IMR-90 (cell line): Measurements from ENCODE around the gene PTPRN2. TPM values are rescaled to one million over a fixed set of nuclear protein-coding genes. Genes with fewer than 3 reads are reported as not detected.

Source experiments
- ATAC-seq: fragments of 200-7000 bp; cut with Tn5 transposase; 2 replicates; pipeline ENCODE4 v1.9.1; 2020; ENCODE audit warnings: low read depth, mild to moderate bottlenecking, moderate library complexity
- BruUV-seq: library from RNA; stranded (reverse); fragments of 400-500 nt; replicated peaks from 2 replicates; lab custom pipeline; 2021; lab: Mats Ljungman, UMichigan
- CTCF ChIA-PET: fragments of 300-600 bp; formaldehyde crosslinking; extraction: SDS; loops from one replicate; lab custom pipeline; 2021; ENCODE audit warnings: antibody characterized with exemption; lab: Yijun Ruan, JAX
- POLR2A ChIA-PET: fragments of 300-600 bp; sonication (Branson Sonifier 250); formaldehyde crosslinking; loops from one replicate; lab custom pipeline; 2022; ENCODE audit warnings: antibody characterized with exemption; ENCODE audit not compliant: unreplicated experiment; lab: Charles Lee
- DNase-seq: peaks from one replicate; pipeline ENCODE4 v3.0.0; 2013
- H2AFZ ChIP-seq: replicated peaks from 2 replicates; pipeline ENCODE3; 2013; ENCODE audit warnings: low read length, mild to moderate bottlenecking; ENCODE audit not compliant: poor library complexity
- H2AK5ac ChIP-seq: 2 replicates; pipeline ENCODE4 v1.6.1; 2013; ENCODE audit warnings: low read depth, low read length, inconsistent platforms
- H2AK9ac ChIP-seq: replicated peaks from 2 replicates; pipeline ENCODE3; 2013; ENCODE audit warnings: mild to moderate bottlenecking, low read depth, low read length, moderate library complexity; ENCODE audit not compliant: poor library complexity
- H2BK120ac ChIP-seq: 2 replicates; pipeline ENCODE4 v1.6.1; 2013; ENCODE audit warnings: low read depth, low read length, inconsistent platforms
- H2BK15ac ChIP-seq: 3 replicates; pipeline ENCODE4 v1.6.1; 2013; ENCODE audit warnings: low read depth, low read length, inconsistent platforms
- H2BK20ac ChIP-seq: 2 replicates; pipeline ENCODE4 v1.6.1; 2013; ENCODE audit warnings: low read depth, mild to moderate bottlenecking, inconsistent platforms, low read length, moderate library complexity
- H2BK5ac ChIP-seq: 2 replicates; pipeline ENCODE4 v1.6.1; 2013; ENCODE audit warnings: mild to moderate bottlenecking, low read depth, low read length, inconsistent platforms; ENCODE audit not compliant: poor library complexity, severe bottlenecking
- H3K14ac ChIP-seq: replicated peaks from 2 replicates; pipeline ENCODE4 v1.6.1; 2013; ENCODE audit warnings: low read depth, low read length, inconsistent platforms
- H3K18ac ChIP-seq: 2 replicates; pipeline ENCODE4 v1.6.1; 2013; ENCODE audit warnings: low read depth, low read length, control low read depth
- H3K23ac ChIP-seq: 2 replicates; pipeline ENCODE4 v1.6.1; 2013; ENCODE audit warnings: low read depth, low read length, inconsistent platforms
- H3K27ac ChIP-seq: 2 replicates; pipeline ENCODE4 v1.5.1; 2013; ENCODE audit warnings: mild to moderate bottlenecking, control low read depth, low read length; ENCODE audit not compliant: insufficient read depth
- H3K27me3 ChIP-seq: 2 replicates; pipeline ENCODE4 v1.6.1; 2013; ENCODE audit warnings: low read length; ENCODE audit not compliant: control insufficient read depth, insufficient read depth
- H3K36me3 ChIP-seq: 2 replicates; pipeline ENCODE4 v1.6.1; 2013; ENCODE audit warnings: low read length, mixed read lengths; ENCODE audit not compliant: control insufficient read depth, insufficient read depth
- H3K4ac ChIP-seq: 2 replicates; pipeline ENCODE4 v1.6.1; 2013; ENCODE audit warnings: low read depth, low read length, inconsistent platforms
- H3K4me1 ChIP-seq: 2 replicates; pipeline ENCODE4 v1.6.1; 2013; ENCODE audit warnings: low read length, mixed read lengths; ENCODE audit not compliant: control insufficient read depth, insufficient read depth
- H3K4me2 ChIP-seq: 2 replicates; pipeline ENCODE4 v1.6.1; 2013; ENCODE audit warnings: low read depth, mild to moderate bottlenecking, control low read depth, low read length, moderate library complexity
- H3K4me3 ChIP-seq: 2 replicates; pipeline ENCODE4 v1.5.1; 2013; ENCODE audit warnings: low read depth, mild to moderate bottlenecking, control low read depth, low read length, moderate library complexity; ENCODE audit not compliant: insufficient read depth
- H3K56ac ChIP-seq: 2 replicates; pipeline ENCODE4 v1.6.1; 2013; ENCODE audit warnings: low read length, inconsistent platforms; ENCODE audit not compliant: insufficient read depth; ENCODE audit errors: extremely low read depth
- H3K79me1 ChIP-seq, 2 experiments: 2 replicates each; pipeline ENCODE4 v1.6.1; 2013; ENCODE audit warnings: low read length in 2 of 2, inconsistent platforms in 1 of 2, low read depth in 1 of 2
- H3K9ac ChIP-seq: 2 replicates; pipeline ENCODE4 v1.6.1; 2013; ENCODE audit warnings: low read depth, low read length, control low read depth
- H3K9me1 ChIP-seq: 2 replicates; pipeline ENCODE4 v1.6.1; 2013; ENCODE audit warnings: low read length, inconsistent platforms; ENCODE audit not compliant: insufficient read depth
- H3K9me3 ChIP-seq: 2 replicates; pipeline ENCODE4 v1.6.1; 2013; ENCODE audit warnings: low read length; ENCODE audit not compliant: control insufficient read depth, insufficient read depth
- H4K20me1 ChIP-seq: 2 replicates; pipeline ENCODE4 v1.6.1; 2013; ENCODE audit warnings: low read length, inconsistent platforms; ENCODE audit not compliant: insufficient read depth
- H4K5ac ChIP-seq: 2 replicates; pipeline ENCODE4 v1.6.1; 2013; ENCODE audit warnings: mild to moderate bottlenecking, low read depth, low read length, control low read depth
- H4K8ac ChIP-seq, 2 experiments: 2 replicates each; pipeline ENCODE4 v1.6.1; 2013; ENCODE audit warnings: low read depth in 2 of 2, low read length in 2 of 2, control low read depth in 1 of 2, inconsistent platforms in 1 of 2
- H4K91ac ChIP-seq: 2 replicates; pipeline ENCODE4 v1.6.1; 2013; ENCODE audit warnings: low read depth, low read length, inconsistent platforms; ENCODE audit not compliant: insufficient read depth
- BHLHE40 ChIP-seq: fragments of 150-350 bp; IDR thresholded peaks from 2 replicates; pipeline ENCODE4 v1.6.1; 2016; ENCODE audit warnings: mild to moderate bottlenecking, low read depth, low read length
- CEBPB ChIP-seq: IDR thresholded peaks from 2 replicates; pipeline ENCODE4 v1.6.1; 2012; ENCODE audit warnings: low read depth, low read length, improper control_type of control experiment
- CHD1 ChIP-seq: IDR thresholded peaks from 2 replicates; pipeline ENCODE4 v1.6.1; 2012; ENCODE audit warnings: low read depth, low read length, improper control_type of control experiment
- CTCF ChIP-seq: conservative IDR thresholded peaks from 2 replicates; pipeline ENCODE4 v1.5.1; 2012; ENCODE audit warnings: mild to moderate bottlenecking, low read depth, low read length, improper control_type of control experiment
- MAFK ChIP-seq: IDR thresholded peaks from 2 replicates; pipeline ENCODE4 v1.6.1; 2012; ENCODE audit warnings: low read depth, low read length, improper control_type of control experiment
- MAZ ChIP-seq: IDR thresholded peaks from 2 replicates; pipeline ENCODE4 v1.6.1; 2012; ENCODE audit warnings: low read depth, mild to moderate bottlenecking, low read length, improper control_type of control experiment, moderate library complexity, borderline replicate concordance
- MXI1 ChIP-seq: IDR thresholded peaks from 2 replicates; pipeline ENCODE4 v1.6.1; 2012; ENCODE audit warnings: low read depth, mild to moderate bottlenecking, low read length, moderate library complexity, borderline replicate concordance
- NFE2L2 ChIP-seq: fragments of 150-350 bp; IDR thresholded peaks from 2 replicates; pipeline ENCODE4 v1.6.1; 2016; ENCODE audit warnings: low read depth, mild to moderate bottlenecking, low read length
- POLR2A ChIP-seq: IDR thresholded peaks from 2 replicates; pipeline ENCODE4 v1.6.1; 2012; ENCODE audit warnings: mild to moderate bottlenecking, low read depth, low read length
- RAD21 ChIP-seq: IDR thresholded peaks from 2 replicates; pipeline ENCODE4 v1.6.1; 2012; ENCODE audit warnings: low read length, improper control_type of control experiment
- RCOR1 ChIP-seq: IDR thresholded peaks from 2 replicates; pipeline ENCODE4 v1.6.1; 2012; ENCODE audit warnings: mild to moderate bottlenecking, low read length, improper control_type of control experiment; ENCODE audit not compliant: insufficient replicate concordance
- RFX5 ChIP-seq: IDR thresholded peaks from 2 replicates; pipeline ENCODE4 v1.8.0; 2012; ENCODE audit warnings: low read depth, mild to moderate bottlenecking, low read length, moderate library complexity
- SMC3 ChIP-seq: fragments of 150-350 bp; IDR thresholded peaks from 2 replicates; pipeline ENCODE4 v1.6.1; 2016; ENCODE audit warnings: low read depth, mild to moderate bottlenecking, antibody characterized with exemption, low read length, moderate library complexity
- USF2 ChIP-seq: fragments of 150-350 bp; IDR thresholded peaks from 2 replicates; pipeline ENCODE4 v1.6.1; 2017; ENCODE audit warnings: mild to moderate bottlenecking, antibody characterized with exemption, low read length, low read depth
- WGBS, 2 experiments: methylation state at CpG; one replicate each; pipeline versions ENCODE4 v1.1.5 to v1.1.7; 2013; ENCODE audit warnings: missing lambda C conversion rate in 2 of 2; ENCODE audit not compliant: insufficient read length in 1 of 2; ENCODE audit errors: extremely low coverage in 2 of 2; 5-methylcytosine and 5-hydroxymethylcytosine counted together
- dilution Hi-C: fragments of 300-500 bp; cut with HindIII; formaldehyde crosslinking; loops from one replicate; pipeline ENCODE4 v1.14.3; 2018; ENCODE audit warnings: low sequenced_read_pairs; ENCODE audit not compliant: unreplicated experiment
- in situ Hi-C: fragments of 300-500 bp; cut with MboI; formaldehyde crosslinking; loops from 3 replicates; pipeline ENCODE4 v1.14.3; 2019; ENCODE audit warnings: low sequenced_read_pairs, inconsistent platforms, mixed read lengths
- intact Hi-C: fragments of 100-400 bp; cut with micrococcal nuclease; formaldehyde crosslinking; loops from 2 replicates; pipeline ENCODE4 v1.10.0; 2022
- polyA plus RNA-seq, 3 experiments: library from polyadenylated mRNA; depleted of rRNA; stranded (reverse); fragments of >200 nt; gene quantifications; 2 replicates each; pipeline ENCODE4 v1.2.3, GENCODE V29; 2012; ENCODE audit warnings: low replicate concordance in 1 of 3
- total RNA-seq: library from RNA; depleted of rRNA; stranded (reverse); fragments of >200 nt; gene quantifications from 2 replicates; pipeline ENCODE4 v1.2.3, GENCODE V29; 2012
- TF ChIP-seq, protein P1 (sequence below): fragments of 150-350 bp; IDR thresholded peaks from 2 replicates; pipeline ENCODE4 v1.6.1; 2016; ENCODE audit warnings: low read depth, mild to moderate bottlenecking, low read length, moderate library complexity, borderline replicate concordance

Gene PTPRN2
- total and polyA plus RNA-seq, 2 of the 4 experiments (the other 2 are of a cell fraction): 0.03 TPM; not detected in 1

DNA sequence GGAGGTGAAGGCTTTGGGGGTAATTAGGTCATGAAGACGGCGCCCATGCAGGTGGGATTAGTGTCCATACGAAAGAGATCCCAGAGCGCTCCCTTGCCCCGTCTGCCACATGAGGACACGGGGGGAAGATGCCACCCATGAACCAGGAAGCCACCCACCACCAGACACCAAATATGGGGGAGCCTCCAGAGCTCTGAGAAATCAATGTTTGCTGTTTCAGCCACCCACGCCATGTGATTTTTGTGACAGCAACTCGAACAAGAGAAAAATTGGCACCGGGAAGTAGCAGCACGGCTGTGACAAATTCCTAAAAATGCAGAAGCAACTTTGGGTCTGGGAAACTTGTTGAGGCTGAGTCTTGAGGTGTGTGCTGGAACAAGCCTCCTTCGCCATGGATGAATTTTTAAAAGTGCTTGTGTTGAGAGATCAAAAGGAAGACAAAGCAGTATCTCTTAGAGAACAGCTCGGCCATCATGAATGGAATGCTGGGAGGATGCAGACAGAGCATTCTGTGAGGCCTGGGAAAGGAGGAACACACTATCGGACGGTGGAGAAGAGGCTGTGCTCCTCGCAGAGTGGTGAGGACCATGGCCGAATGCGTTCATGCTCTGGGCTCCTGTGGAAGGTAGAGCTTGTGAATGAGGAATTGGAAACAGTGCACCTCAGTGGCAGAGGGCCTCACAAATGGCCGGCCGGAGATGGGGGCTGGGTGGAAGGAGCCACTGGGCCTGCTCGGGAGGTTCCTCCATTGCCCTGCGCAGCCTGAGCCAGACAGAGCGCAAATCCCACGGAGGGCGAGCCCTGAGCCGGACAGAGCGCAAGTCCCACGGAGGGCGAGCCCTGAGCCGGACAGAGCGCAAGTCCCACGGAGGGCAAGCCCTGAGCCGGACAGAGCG lies 277.5 kb downstream of the PTPRN2 start:
- no peaks in the 10 kb centered on the region for H3K79me1 ChIP-seq
- no peaks in the 10 kb centered on the region for H3K27me3 ChIP-seq
- H3K9ac ChIP-seq: no peak overlapping the region
- no peak overlapping the region for H3K4me2 ChIP-seq
- H3K27ac ChIP-seq: no peak overlapping the region
- BruUV-seq: no TSS peak
- H3K4me3 ChIP-seq: no peak overlapping the region
- no peak overlapping the region for H4K5ac ChIP-seq
- DNase-seq (no peak), ATAC-seq (no peak)
- no peaks in the 10 kb centered on the region for H4K20me1 ChIP-seq
- intact Hi-C loops (no loop called here), dilution Hi-C loops (no loop called here), in situ Hi-C loops (loop anchor here (5.0 kb wide), 1 partner anchor 52 kb away; no protein-coding TSS in a partner anchor)
- peaks cover 48% of the 10 kb centered on the region for H3K9me3 ChIP-seq
- H3K23ac ChIP-seq: no peak overlapping the region
- no peak overlapping the region for H3K18ac ChIP-seq
- H3K56ac ChIP-seq: no peak overlapping the region
- H3K9me1 ChIP-seq: no peaks in the 10 kb centered on the region
- no peak overlapping the region for H3K14ac ChIP-seq
- 90% methylated on average over 4 of the region's 33 CpGs; no CpG with 5 or more reads in 1 of the 2 experiments for WGBS, 2 experiments
- CTCF ChIA-PET: no interaction called here
- no peak overlapping the region for H2BK120ac ChIP-seq
- H2BK15ac ChIP-seq: no peak overlapping the region
- no peak overlapping the region for H2AFZ ChIP-seq
- H3K4me1 ChIP-seq: no peaks in the 10 kb centered on the region
- no peak overlapping the region for H3K4ac ChIP-seq
- no peaks in the 10 kb centered on the region for H3K36me3 ChIP-seq
- no peak overlapping the region for H2AK5ac ChIP-seq
- H2BK20ac ChIP-seq: no peak overlapping the region
- H4K91ac ChIP-seq: no peak overlapping the region
- no peak overlapping the region for H2AK9ac ChIP-seq
- POLR2A ChIA-PET: no interaction called here
- H2BK5ac ChIP-seq: no peak overlapping the region
- no peak overlapping the region for H4K8ac ChIP-seq
- no peak for TF ChIP-seq MAZ
- no peak for TF ChIP-seq SMC3
- no peak for TF ChIP-seq USF2
- no peak for TF ChIP-seq CHD1
- TF ChIP-seq POLR2A: no peak
- TF ChIP-seq RFX5: no peak
- TF ChIP-seq MAFK: no peak
- no peak for TF ChIP-seq CEBPB
- TF ChIP-seq, protein P1, sequence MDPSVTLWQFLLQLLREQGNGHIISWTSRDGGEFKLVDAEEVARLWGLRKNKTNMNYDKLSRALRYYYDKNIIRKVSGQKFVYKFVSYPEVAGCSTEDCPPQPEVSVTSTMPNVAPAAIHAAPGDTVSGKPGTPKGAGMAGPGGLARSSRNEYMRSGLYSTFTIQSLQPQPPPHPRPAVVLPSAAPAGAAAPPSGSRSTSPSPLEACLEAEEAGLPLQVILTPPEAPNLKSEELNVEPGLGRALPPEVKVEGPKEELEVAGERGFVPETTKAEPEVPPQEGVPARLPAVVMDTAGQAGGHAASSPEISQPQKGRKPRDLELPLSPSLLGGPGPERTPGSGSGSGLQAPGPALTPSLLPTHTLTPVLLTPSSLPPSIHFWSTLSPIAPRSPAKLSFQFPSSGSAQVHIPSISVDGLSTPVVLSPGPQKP: no peak
- no peak for TF ChIP-seq CTCF
- no peak for TF ChIP-seq BHLHE40
- no peak for TF ChIP-seq RAD21
- TF ChIP-seq NFE2L2: no peak
- no peak for TF ChIP-seq RCOR1
- no peak for TF ChIP-seq MXI1
